ENCODE measurements around the gene SMG5.
A peak's percentile ranks its signal among the peaks of the same experiment; 100 is the strongest.

The SMG5 gene

GRCh38 chr1:156282479-156283222 is at the start of gene SMG5 (continued):
- 0 out of 2 replicates have a peak, but pooled peaks have one; percentile 12 for TF ChIP-seq ZSCAN4 (tag by site-specific recombination; IDR thresholded peaks at IDR 0.05)
- TF ChIP-seq GLI4 (tag by site-specific recombination; IDR thresholded peaks at IDR 0.05): peak; percentile 64; the same call in 1 of the 2 replicates
- peak; percentile 67; the same call in 1 of the 2 replicates for TF ChIP-seq GLIS2 (tag by site-specific recombination; IDR thresholded peaks at IDR 0.05)
- 0 out of 2 replicates have a peak, but pooled peaks have one; percentile 47 for TF ChIP-seq KLF10 (tag by site-specific recombination; IDR thresholded peaks at IDR 0.05)
- no peak for TF ChIP-seq TCF7L2 (IDR thresholded peaks at IDR 0.05; ENCODE audit: borderline replicate concordance, low read depth, low read length)
- TF ChIP-seq ZNF558 (tag by site-specific recombination; IDR thresholded peaks at IDR 0.05): peak; percentile 86
- no peak for TF ChIP-seq MEIS1 (CRISPR knock-in tag; IDR thresholded peaks at IDR 0.05; ENCODE audit: borderline replicate concordance)
- TF ChIP-seq ZNF169 (tag by site-specific recombination; IDR thresholded peaks at IDR 0.05): no peak; the same call in 1 of the 2 replicates
- TF ChIP-seq KLF9 (tag by site-specific recombination; IDR thresholded peaks at IDR 0.05; ENCODE audit: low read depth): peak; percentile 78
- peak; percentile 68 for TF ChIP-seq PRDM10 (tag by site-specific recombination; IDR thresholded peaks at IDR 0.05)
- peak; percentile 32; the same call in 1 of the 2 replicates for TF ChIP-seq ZSCAN18 (tag by site-specific recombination; IDR thresholded peaks at IDR 0.05)
- no peak for TF ChIP-seq ZNF768 (tag by site-specific recombination; IDR thresholded peaks at IDR 0.05)
- peak; percentile 83 for TF ChIP-seq ZNF10 (tag by site-specific recombination; IDR thresholded peaks at IDR 0.05)
- TF ChIP-seq ZNF580 (tag by site-specific recombination; IDR thresholded peaks at IDR 0.05): peak; percentile 99
- TF ChIP-seq ZNF664 (tag by site-specific recombination; IDR thresholded peaks at IDR 0.05): no peak; the same call in 1 of the 2 replicates
- peak; percentile 92 for TF ChIP-seq SP3 (tag by site-specific recombination; IDR thresholded peaks at IDR 0.05)
- TF ChIP-seq ZNF76 (tag by site-specific recombination; IDR thresholded peaks at IDR 0.05; ENCODE audit: borderline replicate concordance, low read depth): peak; percentile 95
- TF ChIP-seq ZNF362 (tag by site-specific recombination; IDR thresholded peaks at IDR 0.05): 0 out of 2 replicates have a peak, but pooled peaks have one; percentile 47
- TF ChIP-seq ZNF654 (tag by site-specific recombination; IDR thresholded peaks at IDR 0.05; ENCODE audit: low read depth): no peak
- no peak for TF ChIP-seq ZNF16 (tag by site-specific recombination; IDR thresholded peaks at IDR 0.05; ENCODE audit: low read depth)
- TF ChIP-seq PRDM6 (tag by site-specific recombination; IDR thresholded peaks at IDR 0.05): no peak; the same call in none of the 2 replicates
- no peak for TF ChIP-seq ZNF184 (tag by site-specific recombination; IDR thresholded peaks at IDR 0.05)
- peak; percentile 91 for TF ChIP-seq KLF8 (tag by site-specific recombination; IDR thresholded peaks at IDR 0.05)
- peak; percentile 77 for TF ChIP-seq SP2 (tag by site-specific recombination; IDR thresholded peaks at IDR 0.05)
- TF ChIP-seq PATZ1 (tag by site-specific recombination; IDR thresholded peaks at IDR 0.05): peak; percentile 64; the same call in 1 of the 2 replicates
- TF ChIP-seq ZNF510 (tag by site-specific recombination; IDR thresholded peaks at IDR 0.05; ENCODE audit: insufficient replicate concordance): no peak
- peak; percentile 71 for TF ChIP-seq ZFHX2 (tag by site-specific recombination; conservative IDR thresholded peaks at IDR 0.05)
- TF ChIP-seq ZNF701 (tag by site-specific recombination; IDR thresholded peaks at IDR 0.05): no peak

Measured in HEK293 (cell line).